WTC11 (cell line): ENCODE results near the gene TTC7B.

Experiments
- ATF2 ChIP-seq: sonication (generic); formaldehyde crosslinking; IDR thresholded peaks from 2 replicates; pipeline ENCODE4 v1.8.1; 2022; ENCODE audit warnings: low read depth, missing genetic modification reagents, borderline replicate concordance
- CTCF ChIP-seq: fragments of 200-600 bp; IDR thresholded peaks from 2 replicates; pipeline ENCODE4 v1.8.0; 2022; ENCODE audit warnings: antibody characterized with exemption
- ETV6 ChIP-seq: sonication (generic); formaldehyde crosslinking; IDR thresholded peaks from 2 replicates; pipeline ENCODE4 v1.8.1; 2022; ENCODE audit warnings: mild to moderate bottlenecking, missing genetic modification reagents
- FOXK1 ChIP-seq: sonication (generic); formaldehyde crosslinking; IDR thresholded peaks from 2 replicates; pipeline ENCODE4 v1.8.0; 2022; ENCODE audit warnings: mild to moderate bottlenecking, moderate library complexity, missing genetic modification reagents
- KAT7 ChIP-seq: sonication (generic); formaldehyde crosslinking; IDR thresholded peaks from 2 replicates; pipeline ENCODE4 v1.8.1; 2023; ENCODE audit warnings: missing genetic modification reagents, mild to moderate bottlenecking, borderline replicate concordance
- MLX ChIP-seq: sonication (generic); formaldehyde crosslinking; IDR thresholded peaks from 2 replicates; pipeline ENCODE4 v1.8.1; 2023; ENCODE audit warnings: mild to moderate bottlenecking, missing genetic modification reagents, moderate library complexity
- USF2 ChIP-seq: sonication (generic); formaldehyde crosslinking; IDR thresholded peaks from 2 replicates; pipeline ENCODE4 v1.8.1; 2023; ENCODE audit warnings: mild to moderate bottlenecking, missing genetic modification reagents, moderate library complexity

GRCh38 chr14:90500665-90501370, 315.4 kb downstream of the TTC7B start:
- TF ChIP-seq CTCF (no peak), KAT7 (CRISPR knock-in tag) (no peak), MLX (no peak), FOXK1 (CRISPR knock-in tag) (no peak), ETV6 (no peak), ATF2 (no peak), USF2 (CRISPR knock-in tag) (no peak)
